ENCODE data around the gene FETUB. TPM values are rescaled to one million over a fixed set of nuclear protein-coding genes. Genes with fewer than 3 reads are reported as not detected.

The FETUB gene
- total RNA-seq, 2 experiments from 2014 or later: not detected

DNA sequence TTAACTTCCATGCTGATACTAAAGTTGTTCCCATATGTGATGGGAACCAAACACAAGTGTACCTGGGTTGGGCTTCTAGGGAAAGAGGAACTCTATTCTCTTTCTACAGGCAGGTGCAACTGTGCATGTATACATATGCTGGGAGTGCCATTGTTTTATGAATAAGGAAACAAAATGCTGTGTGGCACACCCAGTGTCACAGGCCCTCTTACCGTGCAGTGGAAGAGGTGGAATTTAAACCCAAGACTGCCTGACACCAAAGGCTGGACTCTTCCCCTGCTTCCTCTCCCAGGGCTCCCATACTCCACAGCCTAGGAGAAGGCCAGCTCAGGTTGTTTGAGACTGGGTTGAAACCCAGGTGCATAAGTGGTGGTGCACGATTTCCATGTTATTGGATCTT is 1.9 kb upstream of the FETUB start:
- no peak overlapping the region for H3K27ac Mint-ChIP-seq
- no peaks in the 10 kb centered on the region for H3K9me3 Mint-ChIP-seq
- no peak overlapping the region for H3K4me3 Mint-ChIP-seq

DNA sequence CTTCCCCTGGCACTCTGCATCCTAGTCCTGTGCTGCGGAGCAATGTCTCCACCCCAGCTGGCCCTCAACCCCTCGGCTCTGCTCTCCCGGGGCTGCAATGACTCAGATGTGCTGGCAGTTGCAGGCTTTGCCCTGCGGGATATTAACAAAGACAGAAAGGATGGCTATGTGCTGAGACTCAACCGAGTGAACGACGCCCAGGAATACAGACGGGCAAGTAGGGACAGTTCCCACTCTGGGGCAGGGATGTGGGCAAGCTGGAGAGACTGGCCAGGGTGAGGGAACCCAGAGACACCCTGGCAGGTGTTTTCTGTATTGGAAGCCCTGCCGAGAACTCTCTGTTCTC is 247 bp downstream of the FETUB start:
- Mint-ChIP-seq H3K27me3 (no peaks in the 10 kb centered on the region), H3K36me3 (no peaks in the 10 kb centered on the region)

More for the DNA sequence above, 1.9 kb upstream of the FETUB start:
- no peak for DNase-seq
- Mint-ChIP-seq H3K4me1 (peaks cover 5% of the 10 kb centered on the region), H3K36me3 (no peaks in the 10 kb centered on the region), H3K27me3 (no peaks in the 10 kb centered on the region)

DNA sequence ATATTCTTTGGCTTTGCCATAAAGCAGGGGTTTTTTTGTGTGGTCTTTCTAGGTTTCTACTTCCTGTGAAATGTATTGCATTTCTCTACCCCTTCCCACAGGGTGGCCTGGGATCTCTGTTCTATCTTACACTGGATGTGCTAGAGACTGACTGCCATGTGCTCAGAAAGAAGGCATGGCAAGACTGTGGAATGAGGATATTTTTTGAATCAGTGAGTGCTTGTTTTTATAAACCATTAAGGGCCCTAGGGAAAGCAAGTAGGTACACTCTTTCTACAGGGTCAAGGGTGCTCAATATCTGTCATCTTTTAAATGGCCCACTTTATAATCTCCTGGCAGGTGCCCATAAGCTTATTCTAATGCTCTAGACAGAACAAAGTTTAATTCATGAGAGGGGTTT is 730 bp downstream of the FETUB start:
- Mint-ChIP-seq H3K4me3 (no peak overlapping the region), H3K9me3 (no peaks in the 10 kb centered on the region), H3K27ac (no peak overlapping the region), H3K36me3 (no peaks in the 10 kb centered on the region), H3K4me1 (peaks cover 9% of the 10 kb centered on the region), H3K27me3 (no peaks in the 10 kb centered on the region)
- DNase-seq: no peak

More for the DNA sequence above, 247 bp downstream of the FETUB start:
- Mint-ChIP-seq H3K9me3 (no peaks in the 10 kb centered on the region), H3K4me3 (no peak overlapping the region), H3K4me1 (peaks cover 9% of the 10 kb centered on the region), H3K27ac (no peak overlapping the region)
- no peak for DNase-seq

DNA sequence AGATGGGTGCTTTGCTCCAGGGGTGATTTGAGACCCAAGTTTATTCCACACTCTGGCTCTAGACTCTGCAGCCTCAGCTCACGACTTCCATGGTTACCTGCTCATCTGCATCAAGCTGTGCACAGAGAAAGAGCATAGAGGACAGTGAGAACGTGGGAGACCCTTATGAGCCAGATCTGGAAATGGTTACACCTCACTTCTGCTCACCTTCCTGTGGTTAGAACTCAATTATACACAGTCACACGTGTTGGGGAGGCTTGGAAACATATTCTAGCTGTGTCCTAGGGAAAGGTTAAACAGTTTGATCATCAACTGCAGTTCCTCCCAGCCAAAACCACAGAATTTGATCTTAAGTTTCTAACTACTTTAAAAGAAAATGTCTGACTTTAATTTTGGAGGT is 1.8 kb downstream of the FETUB start:
- Mint-ChIP-seq H3K27me3 (no peaks in the 10 kb centered on the region), H3K27ac (no peak overlapping the region), H3K36me3 (no peaks in the 10 kb centered on the region), H3K4me1 (peaks cover 9% of the 10 kb centered on the region), H3K9me3 (no peaks in the 10 kb centered on the region), H3K4me3 (no peak overlapping the region)
- no peak for DNase-seq

DNA sequence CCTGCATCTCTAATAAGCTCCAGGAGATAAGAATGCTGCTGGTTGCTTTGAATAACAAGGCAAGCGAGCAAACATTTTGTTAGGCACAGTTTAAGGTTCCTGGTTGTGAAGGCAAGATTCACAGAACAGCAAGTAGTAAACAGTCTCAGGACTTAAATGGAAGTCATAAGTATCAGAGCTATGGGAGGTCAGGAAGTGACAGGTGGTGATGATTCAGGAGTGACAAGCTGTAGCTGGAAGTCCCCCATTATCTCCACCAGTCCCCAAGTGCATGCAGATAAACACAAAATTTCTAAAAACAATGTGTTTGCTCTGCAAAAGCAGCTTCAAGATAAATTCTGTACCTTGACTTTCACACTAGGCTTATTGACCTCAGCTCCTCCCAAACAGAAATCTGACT is 3.3 kb downstream of the FETUB start:
- peaks cover 9% of the 10 kb centered on the region for H3K4me1 Mint-ChIP-seq
- no peak for DNase-seq
- H3K9me3 Mint-ChIP-seq: no peaks in the 10 kb centered on the region
- H3K27me3 Mint-ChIP-seq: no peaks in the 10 kb centered on the region
- H3K27ac Mint-ChIP-seq: no peak overlapping the region
- no peak overlapping the region for H3K4me3 Mint-ChIP-seq
- no peaks in the 10 kb centered on the region for H3K36me3 Mint-ChIP-seq

DNA sequence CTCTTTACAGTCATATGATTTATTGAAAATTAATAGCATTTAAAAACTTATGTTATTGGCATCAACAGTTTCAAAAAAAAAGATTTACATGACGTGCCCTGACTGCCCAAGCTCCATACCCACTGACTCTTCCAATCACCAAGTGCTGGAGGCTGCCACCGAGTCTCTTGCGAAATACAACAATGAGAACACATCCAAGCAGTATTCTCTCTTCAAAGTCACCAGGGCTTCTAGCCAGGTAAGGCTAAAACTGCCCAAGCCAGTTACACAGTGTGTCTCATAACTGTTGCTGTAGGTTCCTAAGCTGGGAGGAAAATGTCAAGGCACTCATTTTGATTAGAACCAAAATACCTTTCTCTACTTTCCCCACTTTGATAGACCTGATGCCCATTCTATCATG is 4.5 kb downstream of the FETUB start:
- H3K27me3 Mint-ChIP-seq: no peaks in the 10 kb centered on the region
- H3K9me3 Mint-ChIP-seq: no peaks in the 10 kb centered on the region
- H3K4me1 Mint-ChIP-seq: peaks cover 9% of the 10 kb centered on the region
- H3K36me3 Mint-ChIP-seq: no peaks in the 10 kb centered on the region
- H3K4me3 Mint-ChIP-seq: no peak overlapping the region
- DNase-seq: no peak
- H3K27ac Mint-ChIP-seq: no peak overlapping the region

DNA sequence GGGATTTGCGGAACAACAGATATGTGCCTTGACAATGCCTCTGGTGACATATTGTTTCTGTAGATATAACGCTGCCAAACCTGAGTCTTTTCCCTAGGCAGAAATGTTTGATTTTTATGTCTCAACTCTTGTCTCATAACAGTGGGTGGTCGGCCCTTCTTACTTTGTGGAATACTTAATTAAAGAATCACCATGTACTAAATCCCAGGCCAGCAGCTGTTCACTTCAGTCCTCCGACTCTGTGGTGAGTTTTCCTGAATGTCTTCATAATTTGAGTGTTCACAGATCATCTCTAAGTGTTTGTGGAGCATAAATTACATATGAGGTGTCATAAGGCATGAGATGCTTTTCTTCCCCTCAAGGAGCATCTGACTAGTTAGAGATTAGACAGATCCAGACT is 5.9 kb downstream of the FETUB start:
- no peaks in the 10 kb centered on the region for H3K27me3 Mint-ChIP-seq
- H3K4me1 Mint-ChIP-seq: peaks cover 9% of the 10 kb centered on the region
- H3K36me3 Mint-ChIP-seq: no peaks in the 10 kb centered on the region
- no peaks in the 10 kb centered on the region for H3K9me3 Mint-ChIP-seq
- H3K4me3 Mint-ChIP-seq: no peak overlapping the region
- no peak overlapping the region for H3K27ac Mint-ChIP-seq
- DNase-seq: no peak

DNA sequence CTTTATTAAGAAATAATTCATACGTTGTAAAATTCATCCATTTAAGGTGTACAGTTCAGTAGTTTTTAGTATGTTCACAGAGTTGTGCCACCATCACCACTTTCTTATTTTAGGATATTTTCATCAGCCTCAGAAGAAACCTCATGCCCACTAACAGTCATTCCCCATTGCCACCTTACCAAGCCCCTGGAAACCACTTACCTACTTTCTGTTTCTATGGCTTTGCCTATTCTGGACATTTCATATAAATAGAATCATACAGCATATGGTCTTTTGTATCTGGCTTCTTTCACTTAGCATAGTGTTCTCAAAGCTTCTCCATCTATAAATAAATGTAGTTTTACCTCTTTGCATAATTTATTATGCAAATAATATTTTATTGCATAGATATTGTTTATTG is 6.6 kb downstream of the FETUB start:
- Mint-ChIP-seq H3K4me1 (peaks cover 8% of the 10 kb centered on the region), H3K4me3 (no peak overlapping the region), H3K36me3 (no peaks in the 10 kb centered on the region), H3K9me3 (no peaks in the 10 kb centered on the region), H3K27ac (no peak overlapping the region), H3K27me3 (no peaks in the 10 kb centered on the region)
- no peak for DNase-seq

DNA sequence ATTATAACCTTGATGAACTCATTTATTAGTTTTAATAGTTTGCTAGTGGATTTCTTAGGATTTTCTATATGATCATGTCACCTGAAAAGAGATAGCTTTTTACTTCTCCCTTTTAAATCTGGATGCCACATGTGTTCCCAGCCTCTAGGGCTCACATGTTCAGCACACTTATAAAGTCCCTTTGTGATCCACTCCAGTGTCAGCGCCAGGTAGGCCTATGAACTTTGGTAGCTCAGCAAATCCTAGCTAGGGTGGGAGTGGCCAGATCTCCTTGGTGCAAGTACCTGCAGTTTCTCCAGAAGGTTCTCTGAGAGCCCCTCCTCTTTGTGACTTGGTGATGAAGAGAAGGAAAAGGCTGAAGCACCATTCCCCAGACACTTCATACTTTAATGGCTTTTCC is 8.7 kb downstream of the FETUB start:
- Mint-ChIP-seq H3K4me1 (no peaks in the 10 kb centered on the region), H3K27me3 (no peaks in the 10 kb centered on the region), H3K9me3 (no peaks in the 10 kb centered on the region), H3K36me3 (no peaks in the 10 kb centered on the region), H3K4me3 (no peak overlapping the region), H3K27ac (no peak overlapping the region)
- DNase-seq: no peak

DNA sequence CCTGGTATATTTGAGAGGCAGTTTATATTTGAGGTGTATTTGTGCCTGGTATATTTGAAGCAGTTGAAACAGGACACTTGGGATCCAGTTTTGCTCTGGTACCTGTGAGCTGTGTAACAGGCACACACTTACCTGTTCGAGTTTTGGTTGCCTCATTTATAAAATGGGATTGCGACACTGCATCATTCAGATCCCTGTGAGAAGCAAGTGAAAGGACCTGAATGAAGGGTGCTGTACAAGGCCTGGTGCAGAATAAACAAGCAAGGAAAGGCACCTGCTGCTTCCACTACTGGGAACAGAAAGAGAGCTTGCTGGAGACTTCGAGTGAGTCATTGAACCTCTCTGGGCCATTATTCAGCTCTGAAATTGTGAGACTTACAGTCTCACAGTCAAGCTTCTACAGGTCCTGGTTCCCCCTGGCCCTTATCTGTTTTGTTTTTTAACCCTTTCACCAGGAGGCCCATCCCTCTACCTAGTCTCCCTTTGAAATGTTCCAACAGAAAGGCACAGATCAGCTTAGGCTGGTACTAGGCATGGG is 11.5 kb downstream of the FETUB start:
- Mint-ChIP-seq H3K9me3 (no peaks in the 10 kb centered on the region), H3K27ac (no peak overlapping the region), H3K27me3 (no peaks in the 10 kb centered on the region), H3K36me3 (no peaks in the 10 kb centered on the region), H3K4me1 (no peaks in the 10 kb centered on the region), H3K4me3 (no peak overlapping the region)
- DNase-seq: no peak

DNA sequence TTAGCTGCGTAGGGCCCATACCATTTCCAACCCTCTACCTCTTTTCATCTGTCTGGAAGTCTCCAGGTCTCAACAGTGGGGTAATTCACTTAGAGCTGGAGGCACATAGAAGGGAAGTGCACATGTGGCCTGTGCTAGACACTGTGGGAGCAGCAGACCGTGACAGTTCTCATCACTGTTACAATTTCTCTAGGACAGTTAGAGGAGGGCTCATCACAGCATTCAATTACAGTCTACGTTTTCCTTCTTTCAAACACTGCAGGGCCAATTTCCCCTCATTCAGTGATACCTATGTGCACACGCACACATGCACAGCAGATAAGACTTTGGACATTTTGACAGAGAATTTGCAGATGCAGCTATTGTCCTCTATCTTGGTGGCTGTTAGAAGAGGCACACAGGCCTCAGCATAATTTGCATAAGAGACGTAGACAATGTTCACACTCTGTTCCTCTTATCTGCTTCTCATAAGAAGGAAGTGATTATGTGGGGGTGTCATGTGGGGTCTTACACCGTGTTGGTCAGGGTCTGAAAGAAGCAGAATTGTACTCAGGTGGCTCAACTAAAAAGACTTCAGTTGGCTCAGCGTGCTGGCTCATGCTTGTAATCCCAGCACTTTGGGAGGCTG is 13.0 kb downstream of the FETUB start:
- H3K36me3 Mint-ChIP-seq: no peaks in the 10 kb centered on the region

DNA sequence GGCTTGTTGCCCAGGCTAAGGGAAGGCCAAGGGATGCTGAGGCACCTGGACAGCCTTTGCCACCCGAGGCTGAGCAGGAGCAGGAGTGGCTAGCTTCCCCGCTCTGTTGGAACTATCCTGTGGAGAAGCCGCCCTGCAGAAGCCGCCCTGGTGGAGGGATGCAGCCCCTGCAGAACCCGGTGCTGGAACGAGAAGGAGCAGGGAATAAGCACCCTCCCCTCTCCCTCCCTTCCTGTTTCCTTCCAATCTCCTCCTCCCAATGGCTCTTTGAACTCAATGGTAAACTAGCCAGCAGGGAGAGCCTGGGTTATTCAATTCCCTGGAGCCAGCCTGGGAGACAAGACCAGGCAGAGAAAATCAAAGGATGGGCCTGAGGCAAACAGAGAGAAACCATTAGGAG is 13.8 kb downstream of the FETUB start:
- H3K36me3 Mint-ChIP-seq: no peaks in the 10 kb centered on the region
- H3K4me1 Mint-ChIP-seq: no peaks in the 10 kb centered on the region
- H3K27ac Mint-ChIP-seq: no peak overlapping the region
- no peaks in the 10 kb centered on the region for H3K27me3 Mint-ChIP-seq
- H3K9me3 Mint-ChIP-seq: no peaks in the 10 kb centered on the region
- no peak overlapping the region for H3K4me3 Mint-ChIP-seq
- DNase-seq: no peak

More for the DNA sequence above, 13.0 kb downstream of the FETUB start:
- Mint-ChIP-seq H3K4me1 (no peaks in the 10 kb centered on the region), H3K27me3 (no peaks in the 10 kb centered on the region), H3K27ac (no peak overlapping the region), H3K4me3 (no peak overlapping the region), H3K9me3 (no peaks in the 10 kb centered on the region)
- DNase-seq: no peak

DNA sequence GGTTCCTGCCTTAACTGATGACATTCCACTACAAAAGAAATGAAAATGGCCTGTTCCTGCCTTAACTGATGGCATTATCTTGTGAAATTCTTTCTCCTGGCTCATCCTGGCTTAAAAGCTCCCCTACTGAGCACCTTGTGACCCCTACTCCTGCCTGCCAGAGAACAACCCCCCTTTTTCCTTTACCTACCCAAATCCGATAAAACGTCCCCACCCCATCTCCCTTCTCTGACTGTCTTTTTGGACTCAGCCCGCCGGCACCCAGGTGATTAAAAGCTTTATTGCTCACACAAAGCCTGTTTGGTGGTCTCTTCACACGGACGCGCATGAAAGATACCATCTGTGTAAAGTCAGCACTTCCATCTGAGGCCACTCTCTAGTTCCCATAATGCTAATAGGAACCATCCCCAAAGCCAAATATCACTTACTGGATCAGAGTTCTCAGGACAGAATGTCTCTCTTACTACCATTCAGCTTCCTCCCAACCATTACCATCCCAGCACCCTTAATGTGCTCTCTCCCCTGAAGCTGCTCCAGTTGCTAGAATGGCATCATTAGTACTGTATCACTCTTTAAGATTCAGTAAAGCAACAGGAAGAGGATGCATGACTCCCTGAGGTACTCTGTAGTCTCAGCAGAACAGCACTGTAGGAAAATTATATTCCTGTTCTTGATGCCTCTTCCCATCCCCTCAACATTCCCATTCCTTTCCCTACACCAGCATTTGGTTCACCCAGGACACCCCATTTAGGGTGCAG is 23.3 kb downstream of the FETUB start:
- Mint-ChIP-seq H3K36me3 (no peaks in the 10 kb centered on the region), H3K27ac (no peak overlapping the region)

DNA sequence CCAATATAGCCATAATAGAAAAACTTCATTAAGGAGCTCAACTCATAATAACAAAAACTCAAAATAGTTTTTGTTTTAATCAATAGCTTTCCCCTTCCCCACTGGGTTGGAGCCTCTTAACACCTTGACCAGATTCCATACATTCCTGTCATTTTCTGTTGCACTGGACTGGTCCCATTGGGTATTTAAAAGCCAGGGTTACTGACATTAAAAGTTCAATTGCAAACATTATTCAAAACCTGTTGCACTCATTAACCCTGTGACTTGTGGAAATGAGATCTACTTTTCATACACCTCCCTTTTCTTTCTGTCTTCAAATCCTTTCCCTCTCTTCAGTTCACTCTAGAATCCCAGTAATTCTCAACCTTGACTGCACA is 23.9 kb downstream of the FETUB start:
- H3K9me3 Mint-ChIP-seq: no peaks in the 10 kb centered on the region
- DNase-seq: no peak
- peaks cover under 1% of the 10 kb centered on the region for H3K4me1 Mint-ChIP-seq
- no peaks in the 10 kb centered on the region for H3K36me3 Mint-ChIP-seq
- no peak overlapping the region for H3K4me3 Mint-ChIP-seq
- no peak overlapping the region for H3K27ac Mint-ChIP-seq
- peaks cover 11% of the 10 kb centered on the region for H3K27me3 Mint-ChIP-seq

More for the DNA sequence above, 23.3 kb downstream of the FETUB start:
- H3K4me1 Mint-ChIP-seq: no peaks in the 10 kb centered on the region
- H3K4me3 Mint-ChIP-seq: no peak overlapping the region
- no peak for DNase-seq
- H3K9me3 Mint-ChIP-seq: no peaks in the 10 kb centered on the region
- peaks cover 11% of the 10 kb centered on the region for H3K27me3 Mint-ChIP-seq

DNA sequence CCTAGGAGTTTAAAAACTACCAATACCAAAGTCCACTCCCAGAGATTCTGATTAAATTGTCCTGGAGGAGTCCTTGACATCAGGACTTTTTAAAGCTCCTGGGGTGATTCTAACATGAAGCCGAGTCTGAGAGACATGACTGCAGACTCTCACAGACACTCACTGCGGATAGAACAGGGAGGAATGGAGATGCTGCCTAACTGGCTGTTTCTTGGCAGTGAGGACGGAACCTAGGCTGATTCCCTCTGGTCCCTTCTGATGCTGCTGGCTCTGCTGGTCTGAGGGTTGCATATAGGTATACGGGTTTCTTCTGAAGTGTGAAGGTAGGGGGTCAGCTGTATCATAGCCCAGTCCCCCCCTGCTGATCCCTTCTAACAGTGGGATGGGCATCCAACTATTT is 24.3 kb downstream of the FETUB start:
- Mint-ChIP-seq H3K9me3 (no peaks in the 10 kb centered on the region), H3K4me3 (no peak overlapping the region), H3K36me3 (no peaks in the 10 kb centered on the region), H3K27me3 (peaks cover 11% of the 10 kb centered on the region), H3K27ac (no peak overlapping the region), H3K4me1 (peaks cover 5% of the 10 kb centered on the region)
- no peak for DNase-seq

DNA sequence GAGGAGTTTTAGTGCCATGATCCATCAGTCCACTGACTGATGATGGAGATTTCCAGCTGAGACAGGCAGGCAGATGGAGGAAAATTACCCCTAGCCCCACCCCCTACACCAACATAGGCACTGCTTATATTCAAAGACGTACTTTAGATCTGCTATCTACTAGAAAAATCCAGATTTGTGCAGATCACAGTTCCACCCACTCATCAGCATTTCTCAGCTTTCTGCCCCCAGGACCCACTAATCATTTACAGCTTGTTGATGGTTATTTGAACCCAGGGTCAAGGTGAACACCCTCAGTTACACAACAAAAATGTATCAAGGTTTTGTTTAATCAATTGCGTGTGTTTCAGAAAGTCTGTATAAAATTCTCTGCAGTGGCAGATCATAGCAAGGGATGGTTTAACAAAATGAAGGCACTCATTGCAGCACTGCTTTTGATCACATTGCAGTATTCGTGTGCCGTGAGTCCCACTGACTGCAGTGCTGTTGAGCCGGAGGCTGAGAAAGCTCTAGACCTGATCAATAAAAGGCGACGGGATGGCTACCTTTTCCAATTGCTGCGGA is 25.5 kb downstream of the FETUB start, which contains the start of gene HRG:
Gene HRG, plus strand, starts transcription at position 390 of the 564 bp plus-strand sequence. Its CDS starts 18 bp downstream, at position 408.
- Mint-ChIP-seq H3K27ac (no peak within 1 kb of the TSS), H3K27me3 (peaks cover 11% of the 10 kb centered on the region), H3K4me3 (no peak within 1 kb of the TSS), H3K36me3 (no peaks in the 10 kb centered on the region), H3K9me3 (no peaks in the 10 kb centered on the region), H3K4me1 (peaks cover 12% of the 10 kb centered on the region)
- DNase-seq: no peak
